ENCODE results near the gene MDM2. TPM values are rescaled to one million over a fixed set of nuclear protein-coding genes. Genes with fewer than 3 reads are reported as not detected.

The MDM2 gene
- total RNA-seq, 2 experiments from 2014 or later = 143 to 318 TPM

- TF ChIP-seq CTCF (conservative IDR thresholded peaks at IDR 0.05; ENCODE audit: low read length) (no peak), EZH2phosphoT487 (IDR thresholded peaks at IDR 0.05; ENCODE audit: borderline replicate concordance, low read depth, low read length) (no peak)
- CTCF ChIA-PET (ENCODE audit: unreplicated experiment) = interaction anchor here (1.4 kb wide), 1 partner anchor 11 kb away, joined by 4 read pairs; no protein-coding TSS in a partner anchor
- 0 out of 2 replicates have a peak overlapping the region, but pooled peaks have one; percentile 42 for H3K4me2 ChIP-seq (ENCODE audit: low read length)
- POLR2A ChIA-PET = interaction anchor here (8.6 kb wide), 1 partner anchor 12 kb away, joined by 81 read pairs; no protein-coding TSS in a partner anchor
- H3K9me2 ChIP-seq (ENCODE audit: insufficient read depth, low read length) = no peaks in the 10 kb centered on the region
- peaks cover 77% of the 10 kb centered on the region for H3K4me1 ChIP-seq (ENCODE audit: insufficient read depth, low read length, poor library complexity, severe bottlenecking)
- intact Hi-C loops (cut with micrococcal nuclease; ENCODE audit: unreplicated experiment) = no loop called here
- H4K20me1 ChIP-seq (ENCODE audit: insufficient read depth, low read length) = no peaks in the 10 kb centered on the region
- no TSS peak for BruUV-seq (replicated peaks)
- H3K79me2 ChIP-seq (ENCODE audit: insufficient read depth, low read depth, low read length) = no peaks in the 10 kb centered on the region
- H3K36me3 ChIP-seq (ENCODE audit: insufficient read depth, low read length) = no peaks in the 10 kb centered on the region; the same call in 1 of the 2 replicates
- H3K27ac ChIP-seq (ENCODE audit: low read depth, low read length, poor library complexity, severe bottlenecking) = peak overlapping the region; percentile 89
- no peaks in the 10 kb centered on the region; the same call in 1 of the 2 replicates for H3K9me3 ChIP-seq (ENCODE audit: low read length)
- H3K4me3 ChIP-seq (ENCODE audit: low read depth, low read length, poor library complexity, severe bottlenecking) = no peak overlapping the region
- H2AFZ ChIP-seq (ENCODE audit: low read length) = peak overlapping the region; percentile 79; the same call in 1 of the 2 replicates
- no peak for DNase-seq (ENCODE audit: low spot score)
Measured at GRCh38 chr12:68891141-68891540, 83.2 kb downstream of the MDM2 start.

DNA sequence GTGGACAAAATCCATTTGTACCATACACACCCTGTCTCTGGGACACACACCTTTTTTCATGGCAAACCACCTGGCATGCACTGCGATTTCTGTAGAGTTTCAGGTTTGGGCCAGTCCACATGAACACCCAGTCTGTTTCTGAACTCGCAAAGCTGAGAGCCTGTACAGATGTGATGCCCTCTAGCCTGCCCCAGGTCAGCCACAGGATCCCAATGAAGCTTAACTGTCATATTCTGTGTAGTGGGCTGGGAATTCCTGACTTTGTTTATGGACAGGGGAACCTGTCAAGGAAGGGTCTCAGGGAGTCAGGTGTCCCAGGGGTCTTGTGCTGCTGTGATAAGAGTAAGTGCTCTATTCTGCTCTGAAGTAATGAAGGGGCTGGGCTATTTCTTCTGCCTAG is 85.2 kb downstream of the MDM2 start:
- no peaks in the 10 kb centered on the region; the same call in 1 of the 2 replicates for H3K36me3 ChIP-seq (ENCODE audit: insufficient read depth, low read length)
- no peak overlapping the region for H3K4me2 ChIP-seq (ENCODE audit: low read length)
- ChIA-PET CTCF (ENCODE audit: unreplicated experiment) (no interaction called here), POLR2A (interaction anchor here (8.6 kb wide), 1 partner anchor 10 kb away, joined by 81 read pairs; no protein-coding TSS in a partner anchor)
- BruUV-seq (replicated peaks) = no TSS peak
- H3K4me3 ChIP-seq (ENCODE audit: low read depth, low read length, poor library complexity, severe bottlenecking) = no peak overlapping the region
- H4K20me1 ChIP-seq (ENCODE audit: insufficient read depth, low read length) = no peaks in the 10 kb centered on the region
- no peaks in the 10 kb centered on the region for H3K9me2 ChIP-seq (ENCODE audit: insufficient read depth, low read length)
- TF ChIP-seq EZH2phosphoT487 (IDR thresholded peaks at IDR 0.05; ENCODE audit: borderline replicate concordance, low read depth, low read length) (no peak), CTCF (conservative IDR thresholded peaks at IDR 0.05; ENCODE audit: low read length) (no peak)
- no peak overlapping the region for H2AFZ ChIP-seq (ENCODE audit: low read length)
- peaks cover 81% of the 10 kb centered on the region for H3K4me1 ChIP-seq (ENCODE audit: insufficient read depth, low read length, poor library complexity, severe bottlenecking)
- intact Hi-C loops (cut with micrococcal nuclease; ENCODE audit: unreplicated experiment) = no loop called here
- no peaks in the 10 kb centered on the region for H3K79me2 ChIP-seq (ENCODE audit: insufficient read depth, low read depth, low read length)
- H3K27ac ChIP-seq (ENCODE audit: low read depth, low read length, poor library complexity, severe bottlenecking) = no peak overlapping the region
- H3K9me3 ChIP-seq (ENCODE audit: low read length) = no peaks in the 10 kb centered on the region; the same call in 1 of the 2 replicates
- no peak for DNase-seq (ENCODE audit: low spot score)

- Histone ChIP-seq H3K4me3 (ENCODE audit: low read depth, low read length, poor library complexity, severe bottlenecking) (no peak overlapping the region), H3K27ac (ENCODE audit: low read depth, low read length, poor library complexity, severe bottlenecking) (no peak overlapping the region), H3K9me3 (ENCODE audit: low read length) (no peaks in the 10 kb centered on the region; the same call in 1 of the 2 replicates), H4K20me1 (ENCODE audit: insufficient read depth, low read length) (no peaks in the 10 kb centered on the region), H3K4me1 (ENCODE audit: insufficient read depth, low read length, poor library complexity, severe bottlenecking) (peaks cover 81% of the 10 kb centered on the region), H3K9me2 (ENCODE audit: insufficient read depth, low read length) (no peaks in the 10 kb centered on the region), H3K79me2 (ENCODE audit: insufficient read depth, low read depth, low read length) (no peaks in the 10 kb centered on the region), H3K36me3 (ENCODE audit: insufficient read depth, low read length) (no peaks in the 10 kb centered on the region; the same call in 1 of the 2 replicates), H3K4me2 (ENCODE audit: low read length) (no peak overlapping the region), H2AFZ (ENCODE audit: low read length) (no peak overlapping the region)
- ChIA-PET CTCF (ENCODE audit: unreplicated experiment) (no interaction called here), POLR2A (interaction anchor here (8.6 kb wide), 1 partner anchor 9 kb away, joined by 81 read pairs; no protein-coding TSS in a partner anchor)
- no TSS peak for BruUV-seq (replicated peaks)
- DNase-seq (ENCODE audit: low spot score) = no peak
- intact Hi-C loops (cut with micrococcal nuclease; ENCODE audit: unreplicated experiment) = no loop called here
- TF ChIP-seq CTCF (conservative IDR thresholded peaks at IDR 0.05; ENCODE audit: low read length) (no peak), EZH2phosphoT487 (IDR thresholded peaks at IDR 0.05; ENCODE audit: borderline replicate concordance, low read depth, low read length) (no peak)
Measured at GRCh38 chr12:68893741-68894140, 85.8 kb downstream of the MDM2 start.

All from OCI-LY7 (cell line).